HEK293 (cell line): ENCODE data around the gene ISG15.

ENCODE experiments used
- CTCF ChIA-PET: fragments of 350-600 bp; formaldehyde crosslinking; extraction: SDS; loops from one replicate; lab custom pipeline; 2021; ENCODE audit warnings: antibody characterized with exemption; lab: Yijun Ruan, JAX
- POLR2A ChIA-PET: fragments of 300-600 bp; formaldehyde crosslinking; extraction: SDS; loops from one replicate; lab custom pipeline; 2020; ENCODE audit warnings: antibody characterized with exemption, inconsistent platforms; lab: Yijun Ruan, JAX
- H3K27ac ChIP-seq: fragments of 200-500 bp; sonication (Bioruptor generic); 2 replicates; pipeline ENCODE4 v1.5.1; 2014; ENCODE audit warnings: low read depth, low read length, control low read depth, inconsistent platforms; ENCODE audit errors: extremely low read depth
- H3K36me3 ChIP-seq, 2 experiments: fragments of 200-500 bp in 1 of 2; sonication (Bioruptor generic) in 1 of 2; 1 replicate in 1 of 2; 2 replicates in 1 of 2; pipeline ENCODE4 v1.5.1; 2014 to 2017; ENCODE audit warnings: inconsistent platforms in 2 of 2, low read length in 2 of 2; ENCODE audit not compliant: control insufficient read depth in 2 of 2, insufficient read depth in 1 of 2
- H3K4me1 ChIP-seq: fragments of 200-500 bp; sonication (Bioruptor generic); 2 replicates; pipeline ENCODE4 v1.5.1; 2014; ENCODE audit warnings: mild to moderate bottlenecking, low read length, inconsistent platforms; ENCODE audit not compliant: control insufficient read depth, insufficient read depth
- H3K4me3 ChIP-seq: 2 replicates; pipeline ENCODE4 v1.5.1; 2011; ENCODE audit warnings: low read depth, mild to moderate bottlenecking, control low read depth, low read length, moderate library complexity
- H3K9me3 ChIP-seq: fragments of 200-500 bp; sonication (Bioruptor generic); 2 replicates; pipeline ENCODE4 v1.5.1; 2014; ENCODE audit warnings: low read depth, low read length, inconsistent platforms; ENCODE audit not compliant: control insufficient read depth, insufficient read depth
- EGR2 ChIP-seq: fragments of 450-650 bp; formaldehyde crosslinking; IDR thresholded peaks from 2 replicates; pipeline ENCODE4 v1.5.1; 2016; ENCODE audit warnings: low read depth, missing biosample characterization, missing genetic modification characterization
- ELK4 ChIP-seq: IDR thresholded peaks from 2 replicates; pipeline ENCODE4 v1.6.1; 2011; ENCODE audit warnings: mild to moderate bottlenecking, low read depth, low read length, borderline replicate concordance
- HIC1 ChIP-seq: fragments of 450-650 bp; formaldehyde crosslinking; IDR thresholded peaks from 2 replicates; pipeline ENCODE4 v1.5.1; 2016; ENCODE audit warnings: missing biosample characterization, missing genetic modification characterization
- HOXD13 ChIP-seq: sonication (generic); formaldehyde crosslinking; IDR thresholded peaks from 2 replicates; pipeline ENCODE4 v1.8.0; 2022; ENCODE audit warnings: missing genetic modification reagents, borderline replicate concordance
- KLF8 ChIP-seq: fragments of 450-650 bp; formaldehyde crosslinking; IDR thresholded peaks from 2 replicates; pipeline ENCODE4 v1.5.1; 2016; ENCODE audit warnings: missing biosample characterization, missing genetic modification characterization
- PBX3 ChIP-seq: sonication (generic); formaldehyde crosslinking; IDR thresholded peaks from 2 replicates; pipeline ENCODE4 v1.8.1; 2022; ENCODE audit warnings: mild to moderate bottlenecking, moderate library complexity, missing genetic modification reagents
- RBAK ChIP-seq: fragments of 450-650 bp; formaldehyde crosslinking; IDR thresholded peaks from 2 replicates; pipeline ENCODE4 v1.5.1; 2016; ENCODE audit warnings: missing biosample characterization, missing genetic modification characterization
- SP3 ChIP-seq: fragments of 450-650 bp; formaldehyde crosslinking; IDR thresholded peaks from 2 replicates; pipeline ENCODE4 v1.5.1; 2016; ENCODE audit warnings: missing biosample characterization, missing genetic modification characterization
- YY1 ChIP-seq: fragments of 450-650 bp; formaldehyde crosslinking; IDR thresholded peaks from 2 replicates; pipeline ENCODE4 v1.5.1; 2018; ENCODE audit warnings: missing biosample characterization, missing genetic modification characterization
- ZBTB1 ChIP-seq: fragments of 450-650 bp; formaldehyde crosslinking; IDR thresholded peaks from 2 replicates; pipeline ENCODE4 v1.5.1; 2016; ENCODE audit warnings: missing biosample characterization, missing genetic modification characterization
- ZNF148 ChIP-seq: fragments of 450-650 bp; formaldehyde crosslinking; IDR thresholded peaks from 2 replicates; pipeline ENCODE4 v1.5.0; 2017; ENCODE audit warnings: missing biosample characterization, missing genetic modification characterization, borderline replicate concordance
- ZNF169 ChIP-seq: fragments of 450-650 bp; formaldehyde crosslinking; IDR thresholded peaks from 2 replicates; pipeline ENCODE4 v1.5.1; 2016; ENCODE audit warnings: missing biosample characterization, missing genetic modification characterization
- ZNF211 ChIP-seq: fragments of 450-650 bp; formaldehyde crosslinking; IDR thresholded peaks from 2 replicates; pipeline ENCODE4 v1.5.1; 2016; ENCODE audit warnings: low read depth, missing biosample characterization, missing genetic modification characterization
- ZNF239 ChIP-seq: fragments of 450-650 bp; formaldehyde crosslinking; IDR thresholded peaks from 2 replicates; pipeline ENCODE4 v1.5.1; 2016; ENCODE audit warnings: missing biosample characterization, missing genetic modification characterization
- ZNF362 ChIP-seq: fragments of 450-650 bp; formaldehyde crosslinking; IDR thresholded peaks from 2 replicates; pipeline ENCODE4 v1.5.1; 2016; ENCODE audit warnings: missing biosample characterization, missing genetic modification characterization
- ZNF404 ChIP-seq: fragments of 450-650 bp; formaldehyde crosslinking; IDR thresholded peaks from 2 replicates; pipeline ENCODE4 v1.5.1; 2017; ENCODE audit warnings: missing biosample characterization, missing genetic modification characterization
- ZNF433 ChIP-seq: fragments of 450-650 bp; formaldehyde crosslinking; IDR thresholded peaks from 2 replicates; pipeline ENCODE4 v1.5.1; 2016; ENCODE audit warnings: missing biosample characterization, missing genetic modification characterization, low read depth
- ZNF48 ChIP-seq: fragments of 450-650 bp; formaldehyde crosslinking; IDR thresholded peaks from 2 replicates; pipeline ENCODE4 v1.5.1; 2016; ENCODE audit warnings: missing biosample characterization, missing genetic modification characterization
- ZNF548 ChIP-seq: fragments of 450-650 bp; formaldehyde crosslinking; IDR thresholded peaks from 2 replicates; pipeline ENCODE4 v1.5.1; 2016; ENCODE audit warnings: missing biosample characterization, missing genetic modification characterization
- ZNF701 ChIP-seq: fragments of 450-650 bp; formaldehyde crosslinking; IDR thresholded peaks from 2 replicates; pipeline ENCODE4 v1.5.1; 2016; ENCODE audit warnings: missing biosample characterization, missing genetic modification characterization
- ZNF707 ChIP-seq: fragments of 450-650 bp; formaldehyde crosslinking; IDR thresholded peaks from 2 replicates; pipeline ENCODE4 v1.5.1; 2016; ENCODE audit warnings: missing biosample characterization, missing genetic modification characterization
- ZNF768 ChIP-seq: fragments of 450-650 bp; formaldehyde crosslinking; IDR thresholded peaks from 2 replicates; pipeline ENCODE4 v1.5.1; 2018; ENCODE audit warnings: missing biosample characterization, mild to moderate bottlenecking, missing genetic modification characterization
- ZSCAN30 ChIP-seq: fragments of 450-650 bp; IDR thresholded peaks from 2 replicates; pipeline ENCODE4 v1.5.1; 2018; ENCODE audit warnings: missing biosample characterization, mild to moderate bottlenecking, missing genetic modification characterization, moderate library complexity

Gene ISG15

GRCh38 chr1:1032424-1032823 lies 19.1 kb downstream of the ISG15 start:
- H3K4me3 ChIP-seq: no peak overlapping the region
- H3K27ac ChIP-seq: no peak overlapping the region
- TF ChIP-seq ELK4 (no peak), HIC1 (0 out of 2 replicates have a peak, but pooled peaks have one; percentile 42), ZNF404 (tag by site-specific recombination) (no peak), EGR2 (tag by site-specific recombination) (no peak), ZNF211 (no peak), ZNF768 (tag by site-specific recombination) (no peak)
- TF ChIP-seq, all 188 proteins: peak for 1
- CTCF ChIA-PET: interaction anchor here (0.9 to 1.0 kb wide), 2 partner anchors 17 to 32 kb away, joined by 3 read pairs; no protein-coding TSS in a partner anchor
- H3K36me3 ChIP-seq: peaks cover 0 to 28% of the 10 kb centered on the region in 2 experiments; a peak in 1 of 3 replicates
- no peaks in the 10 kb centered on the region for H3K9me3 ChIP-seq
- POLR2A ChIA-PET: no interaction called here
- H3K4me1 ChIP-seq: no peaks in the 10 kb centered on the region

GRCh38 chr1:1033009-1033587 lies 19.8 kb downstream of the ISG15 start:
- ChIA-PET CTCF (interaction anchor here (1.0 kb wide), 1 partner anchor 31 kb away, joined by 3 read pairs; no protein-coding TSS in a partner anchor), POLR2A (no interaction called here)
- Histone ChIP-seq H3K4me3 (no peak overlapping the region), H3K27ac (no peak overlapping the region), H3K4me1 (no peaks in the 10 kb centered on the region), H3K36me3 (peaks cover 0 to 22% of the 10 kb centered on the region in 2 experiments; a peak in 1 of 3 replicates), H3K9me3 (no peaks in the 10 kb centered on the region)
- TF ChIP-seq KLF8 (tag by site-specific recombination) (peak; percentile 74), ZNF169 (no peak)
- TF ChIP-seq, all 188 proteins: peak for 1

- ChIA-PET POLR2A (interaction anchor here (1.0 kb wide), 1 partner anchor 20 kb away, joined by 3 read pairs; no protein-coding TSS in a partner anchor), CTCF (interaction anchor here (1.0 kb wide), 1 partner anchor 30 kb away, joined by 3 read pairs; no protein-coding TSS in a partner anchor)
- H3K9me3 ChIP-seq: no peaks in the 10 kb centered on the region
- H3K36me3 ChIP-seq: peaks cover 0 to 24% of the 10 kb centered on the region in 2 experiments; a peak in 1 of 3 replicates
- no peak overlapping the region for H3K27ac ChIP-seq
- H3K4me3 ChIP-seq: no peak overlapping the region
- no peaks in the 10 kb centered on the region for H3K4me1 ChIP-seq
- TF ChIP-seq HOXD13 (CRISPR knock-in tag): no peak
- TF ChIP-seq ZBTB1: no peak
- no peak for TF ChIP-seq RBAK (tag by site-specific recombination)
- no peak for TF ChIP-seq SP3 (tag by site-specific recombination)
- no peak for TF ChIP-seq ZNF701 (tag by site-specific recombination)
- TF ChIP-seq ZNF239 (tag by site-specific recombination): no peak
- TF ChIP-seq ZNF362 (tag by site-specific recombination): no peak
- TF ChIP-seq ZSCAN30: no peak
- no peak for TF ChIP-seq ZNF148
- TF ChIP-seq ZNF707 (tag by site-specific recombination): no peak
- TF ChIP-seq PBX3: no peak
- TF ChIP-seq ZNF548 (tag by site-specific recombination): no peak
- TF ChIP-seq ZNF48 (tag by site-specific recombination): no peak
- TF ChIP-seq ZNF433 (tag by site-specific recombination): no peak
- no peak for TF ChIP-seq YY1 (tag by site-specific recombination)
Observed at GRCh38 chr1:1033731-1034438, 20.6 kb downstream of the ISG15 start.
